A549 (cell line): ENCODE measurements around the gene PLEKHA8. TPM values are rescaled to one million over a fixed set of nuclear protein-coding genes. Genes with fewer than 3 reads are reported as not detected.

Experiments used
- ATAC-seq, 2 experiments: fragments of 200-7000 bp in 1 of 2; fragments of >200 bp in 1 of 2; cut with Nextera tagmentation in 1 of 2; cut with Tn5 transposase in 1 of 2; 3 replicates each; pipeline versions ENCODE4 v1.8.0 to v1.9.1; 2018 to 2020; ENCODE audit warnings: mild to moderate bottlenecking in 1 of 2, moderate library complexity in 1 of 2
- CTCF ChIA-PET: fragments of 300-600 bp; sonication (Branson Sonifier 250); formaldehyde crosslinking; extraction: SDS; loops from one replicate; lab custom pipeline; 2021; ENCODE audit warnings: antibody characterized with exemption, inconsistent platforms; lab: Yijun Ruan, JAX
- POLR2A ChIA-PET: fragments of 350-600 bp; formaldehyde crosslinking; extraction: SDS; loops from one replicate; lab custom pipeline; 2021; ENCODE audit warnings: antibody characterized with exemption, inconsistent platforms; lab: Yijun Ruan, JAX
- DNase-seq, 2 experiments: peaks; one replicate each; pipeline versions ENCODE4 v3.0.0 to v3.0.0-alpha.2; 2011 to 2016; ENCODE audit warnings: low read depth in 1 of 2, low spot score in 1 of 2
- FAIRE-seq: peaks from 2 replicates; lab custom pipeline; 2011; peaks lifted over from hg19 to GRCh38; lab: Jason Lieb, UNC
- H3K27ac ChIP-seq, 2 experiments: fragments of >200 bp; sonication (Bioruptor Twin); formaldehyde crosslinking; 3 replicates each; pipeline ENCODE4 v1.5.1; 2016 to 2017
- H3K4me1 ChIP-seq: fragments of >200 bp; sonication (Bioruptor Twin); formaldehyde crosslinking; 3 replicates; pipeline ENCODE4 v1.6.1; 2016
- H3K4me2 ChIP-seq: fragments of >200 bp; sonication (Bioruptor Twin); formaldehyde crosslinking; 3 replicates; pipeline ENCODE4 v1.6.1; 2016
- H3K4me3 ChIP-seq: fragments of >200 bp; sonication (Bioruptor Twin); formaldehyde crosslinking; 3 replicates; pipeline ENCODE4 v1.5.1; 2016
- H3K9me3 ChIP-seq: fragments of >200 bp; sonication (Bioruptor Twin); formaldehyde crosslinking; 3 replicates; pipeline ENCODE4 v1.6.1; 2016
- CEBPB ChIP-seq, 2 experiments: fragments of >200 bp in 1 of 2; sonication (Bioruptor Twin) in 1 of 2; formaldehyde crosslinking in 1 of 2; IDR thresholded peaks; 2 replicates each; pipeline ENCODE4 v1.6.1; 2012 to 2016
- CHD2 ChIP-seq: fragments of 150-350 bp; IDR thresholded peaks from 2 replicates; pipeline ENCODE4 v1.6.1; 2014; ENCODE audit warnings: low read length; ENCODE audit not compliant: partially characterized antibody
- EHF ChIP-seq: fragments of 250-450 bp; sonication (Bioruptor Pico); IDR thresholded peaks from 2 replicates; pipeline ENCODE4 v1.5.0; 2020; ENCODE audit warnings: mild to moderate bottlenecking
- FOSL2 ChIP-seq, 2 experiments: fragments of 450-650 bp in 1 of 2; fragments of >200 bp in 1 of 2; sonication (Bioruptor Twin) in 1 of 2; formaldehyde crosslinking; IDR thresholded peaks; 2 replicates each; pipeline versions ENCODE4 v1.5.0 to v1.6.1; 2016 to 2020; ENCODE audit warnings: mild to moderate bottlenecking in 1 of 2, moderate library complexity in 1 of 2
- HMGXB4 ChIP-seq: fragments of 250-450 bp; sonication (Bioruptor Pico); IDR thresholded peaks from 2 replicates; pipeline ENCODE4 v1.5.0; 2021; ENCODE audit warnings: mild to moderate bottlenecking, moderate library complexity, borderline replicate concordance
- KDM5A ChIP-seq: fragments of 200-600 bp; sonication (generic); IDR thresholded peaks from 2 replicates; pipeline ENCODE4 v1.6.1; 2016; ENCODE audit warnings: antibody characterized with exemption, mild to moderate bottlenecking
- PHF8 ChIP-seq: fragments of 200-600 bp; sonication (generic); IDR thresholded peaks from 2 replicates; pipeline ENCODE4 v1.6.1; 2016; ENCODE audit warnings: low read depth, mild to moderate bottlenecking, antibody characterized with exemption, moderate library complexity, borderline replicate concordance
- POLR2A ChIP-seq: IDR thresholded peaks from 2 replicates; pipeline ENCODE4 v1.6.1; 2012; ENCODE audit warnings: mild to moderate bottlenecking, low read length
- RCOR1 ChIP-seq: fragments of 150-350 bp; IDR thresholded peaks from 2 replicates; pipeline ENCODE4 v1.6.1; 2014; ENCODE audit warnings: antibody characterized with exemption, low read length, low read depth
- REST ChIP-seq: fragments of 200-600 bp; sonication (generic); IDR thresholded peaks from 2 replicates; pipeline ENCODE4 v1.6.1; 2016; ENCODE audit warnings: antibody characterized with exemption, mild to moderate bottlenecking, moderate library complexity
- SREBF2 ChIP-seq: fragments of 450-650 bp; IDR thresholded peaks from 2 replicates; pipeline ENCODE4 v1.6.1; 2014; ENCODE audit warnings: mild to moderate bottlenecking, moderate library complexity
- TP53 ChIP-seq: fragments of 250-450 bp; sonication (Bioruptor Pico); IDR thresholded peaks from 2 replicates; pipeline ENCODE4 v1.5.0; 2021; ENCODE audit warnings: mild to moderate bottlenecking, moderate library complexity
- USF2 ChIP-seq: fragments of 450-650 bp; IDR thresholded peaks from 2 replicates; pipeline ENCODE4 v1.6.1; 2014; ENCODE audit warnings: antibody characterized with exemption
- ZSCAN20 ChIP-seq: fragments of 250-450 bp; sonication (Bioruptor Pico); IDR thresholded peaks from 2 replicates; pipeline ENCODE4 v1.8.0; 2022; ENCODE audit warnings: mild to moderate bottlenecking, moderate library complexity
- WGBS: methylation state at CpG from one replicate; pipeline ENCODE4 v1.1.6; 2017; ENCODE audit errors: missing lambda C conversion rate; 5-methylcytosine and 5-hydroxymethylcytosine counted together
- polyA plus RNA-seq, 4 experiments: library from polyadenylated mRNA; depleted of rRNA in 3 of 4; stranded (reverse); fragments of >200 nt; fragmentation: RNase III in 1 of 4; extraction: RNeasy Plus Mini Kit Qiagen cat#74134 plus additional on column Dnase treatment in 1 of 4; gene quantifications; 2 replicates in 3 of 4; 3 replicates in 1 of 4; pipeline ENCODE4 v1.2.3, GENCODE V29; 2011 to 2017

Gene PLEKHA8
- polyA plus RNA-seq, 2 of the 4 experiments (the other 2 are of a cell fraction), result 5.9 to 10.9 TPM

- Histone ChIP-seq H3K4me1 (peaks cover 28% of the 10 kb centered on the region; the same call in 2 of the 3 replicates), H3K4me2 (peak overlapping the region; percentile 31; the same call in 2 of the 3 replicates), H3K9me3 (no peaks in the 10 kb centered on the region), H3K27ac (peak overlapping the region in 1 of 2 experiments; percentile 57; a peak in 1 of 6 replicates), H3K4me3 (no peak overlapping the region)
- ATAC-seq, result peak; percentile 37 to 55; a peak in 5 of 6 replicates
- TF ChIP-seq REST, result no peak
- TF ChIP-seq SREBF2, result no peak
- TF ChIP-seq FOSL2 (IDR thresholded peaks at IDR 0.05), result no peak
- TF ChIP-seq FOSL2 (CRISPR knock-in tag; IDR thresholded peaks at IDR 0.05), result peak; percentile 36; the same call in 1 of the 2 replicates
- TF ChIP-seq POLR2A, result no peak
- no peak for TF ChIP-seq CEBPB (IDR thresholded peaks at IDR 0.05)
- DNase-seq, result peak; percentile 36 to 42
- WGBS, result 62% methylated on average over 16 of the region's 16 CpGs
- ChIA-PET CTCF (interaction anchor here (0.8 to 4.1 kb wide), 3 partner anchors 56 to 395 kb away, joined by 3 to 15 read pairs (median 4); no protein-coding TSS in a partner anchor), POLR2A (no interaction called here)
- FAIRE-seq, result no peak
Measured at GRCh38 chr7:30168835-30169573, 140.8 kb downstream of the PLEKHA8 start.

GRCh38 chr7:30169579-30169978 lies 141.4 kb downstream of the PLEKHA8 start:
- Histone ChIP-seq H3K27ac (peak overlapping the region in 1 of 2 experiments; percentile 57; a peak in 1 of 6 replicates), H3K4me3 (no peak overlapping the region), H3K4me2 (peak overlapping the region; percentile 31; the same call in 2 of the 3 replicates), H3K4me1 (peaks cover 28% of the 10 kb centered on the region; the same call in 2 of the 3 replicates), H3K9me3 (no peaks in the 10 kb centered on the region)
- CTCF ChIA-PET, result interaction anchor here (1.3 to 4.1 kb wide), 3 partner anchors 56 to 395 kb away, joined by 3 to 15 read pairs (median 4); no protein-coding TSS in a partner anchor
- no peak; a peak in 1 of 6 replicates for ATAC-seq
- WGBS, result 34% methylated on average over 2 of the region's 2 CpGs
- POLR2A ChIA-PET, result no interaction called here
- TF ChIP-seq HMGXB4 (CRISPR knock-in tag) (no peak), PHF8 (no peak), KDM5A (no peak), FOSL2 (IDR thresholded peaks at IDR 0.05) (no peak), FOSL2 (CRISPR knock-in tag; IDR thresholded peaks at IDR 0.05) (no peak), RCOR1 (no peak), POLR2A (no peak), SREBF2 (no peak), EHF (CRISPR knock-in tag) (no peak), ZSCAN20 (CRISPR knock-in tag) (no peak), TP53 (no peak), CHD2 (no peak), USF2 (no peak)
- DNase-seq, result no peak
- FAIRE-seq, result no peak
